ENCODE results near the gene PLIN4. TPM values are rescaled to one million over a fixed set of nuclear protein-coding genes. Genes with fewer than 3 reads are reported as not detected.
A peak's percentile ranks its signal among the peaks of the same experiment; 100 is the strongest.

PLIN4 gene
- total RNA-seq, 1 experiment from 2014 or later, result 1.8 TPM

DNA sequence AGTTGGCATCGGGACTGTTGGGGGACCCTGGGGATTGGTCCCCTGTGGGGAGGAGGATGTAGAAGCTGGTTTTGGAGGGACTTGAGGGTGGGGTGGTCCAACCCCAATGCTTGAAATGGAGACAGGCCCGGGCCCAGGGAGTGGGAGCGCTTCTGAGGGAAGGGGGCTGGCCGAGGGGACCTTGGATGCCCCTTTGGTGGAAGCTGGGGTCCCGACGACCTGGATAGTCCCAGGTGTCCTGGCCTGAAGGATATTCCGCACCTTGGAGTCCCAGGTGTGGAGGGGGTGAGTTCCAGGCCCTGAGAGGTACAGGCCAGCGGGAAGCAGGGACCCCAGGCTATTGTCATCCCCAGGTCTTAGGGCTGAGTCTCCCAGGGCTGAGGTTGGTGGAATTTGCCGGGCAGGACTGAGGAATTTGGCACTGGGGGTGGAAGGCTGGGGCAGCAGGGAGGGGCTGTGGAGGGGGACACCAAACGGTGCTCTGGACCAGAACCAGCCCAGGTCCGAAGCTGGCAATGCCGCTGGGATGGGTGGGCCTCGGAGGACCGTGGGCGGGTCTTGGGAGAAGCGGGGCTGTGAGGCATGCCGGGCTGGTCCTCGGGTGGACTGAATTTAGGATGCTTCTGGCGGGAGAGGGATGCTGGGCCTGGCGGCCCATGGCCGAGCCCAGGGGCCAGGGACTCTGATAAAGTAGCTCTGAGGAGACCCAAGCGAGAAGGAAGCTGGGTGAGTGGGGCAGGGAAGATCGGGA, 44.3 kb downstream of the PLIN4 start:
- intact Hi-C loops (cut with micrococcal nuclease), result no loop called here
- ChIA-PET CTCF (interaction anchor here (0.6 to 1.4 kb wide), 4 partner anchors 51 to 97 kb away, joined by 3 to 5 read pairs (median 4); no protein-coding TSS in a partner anchor), POLR2A (interaction anchor here (0.9 to 7.6 kb wide), 3 partner anchors 9 to 131 kb away, joined by 3 to 67 read pairs (median 6); partner anchors contain the start of gene UBXN6)
- no peak overlapping the region for H3K4me3 Mint-ChIP-seq (ENCODE audit: unreplicated experiment)
- H3K9me3 Mint-ChIP-seq (ENCODE audit: unreplicated experiment), result no peaks in the 10 kb centered on the region
- no peak for DNase-seq (ENCODE audit: unreplicated experiment)
- peaks cover 20% of the 10 kb centered on the region for H3K4me1 Mint-ChIP-seq (ENCODE audit: insufficient read depth, unreplicated experiment)
- no peaks in the 10 kb centered on the region for H3K27me3 Mint-ChIP-seq (ENCODE audit: insufficient read depth, unreplicated experiment)
- no TSS peak for BruUV-seq (replicated peaks)
- H3K36me3 Mint-ChIP-seq (ENCODE audit: insufficient read depth, unreplicated experiment), result peaks cover 29% of the 10 kb centered on the region
- peak overlapping the region; percentile 52 for H3K27ac Mint-ChIP-seq (ENCODE audit: low read depth, unreplicated experiment)
- TF ChIP-seq, protein P1, sequence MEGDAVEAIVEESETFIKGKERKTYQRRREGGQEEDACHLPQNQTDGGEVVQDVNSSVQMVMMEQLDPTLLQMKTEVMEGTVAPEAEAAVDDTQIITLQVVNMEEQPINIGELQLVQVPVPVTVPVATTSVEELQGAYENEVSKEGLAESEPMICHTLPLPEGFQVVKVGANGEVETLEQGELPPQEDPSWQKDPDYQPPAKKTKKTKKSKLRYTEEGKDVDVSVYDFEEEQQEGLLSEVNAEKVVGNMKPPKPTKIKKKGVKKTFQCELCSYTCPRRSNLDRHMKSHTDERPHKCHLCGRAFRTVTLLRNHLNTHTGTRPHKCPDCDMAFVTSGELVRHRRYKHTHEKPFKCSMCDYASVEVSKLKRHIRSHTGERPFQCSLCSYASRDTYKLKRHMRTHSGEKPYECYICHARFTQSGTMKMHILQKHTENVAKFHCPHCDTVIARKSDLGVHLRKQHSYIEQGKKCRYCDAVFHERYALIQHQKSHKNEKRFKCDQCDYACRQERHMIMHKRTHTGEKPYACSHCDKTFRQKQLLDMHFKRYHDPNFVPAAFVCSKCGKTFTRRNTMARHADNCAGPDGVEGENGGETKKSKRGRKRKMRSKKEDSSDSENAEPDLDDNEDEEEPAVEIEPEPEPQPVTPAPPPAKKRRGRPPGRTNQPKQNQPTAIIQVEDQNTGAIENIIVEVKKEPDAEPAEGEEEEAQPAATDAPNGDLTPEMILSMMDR (IDR thresholded peaks at IDR 0.05; ENCODE audit: unreplicated experiment), result no peak

DNA sequence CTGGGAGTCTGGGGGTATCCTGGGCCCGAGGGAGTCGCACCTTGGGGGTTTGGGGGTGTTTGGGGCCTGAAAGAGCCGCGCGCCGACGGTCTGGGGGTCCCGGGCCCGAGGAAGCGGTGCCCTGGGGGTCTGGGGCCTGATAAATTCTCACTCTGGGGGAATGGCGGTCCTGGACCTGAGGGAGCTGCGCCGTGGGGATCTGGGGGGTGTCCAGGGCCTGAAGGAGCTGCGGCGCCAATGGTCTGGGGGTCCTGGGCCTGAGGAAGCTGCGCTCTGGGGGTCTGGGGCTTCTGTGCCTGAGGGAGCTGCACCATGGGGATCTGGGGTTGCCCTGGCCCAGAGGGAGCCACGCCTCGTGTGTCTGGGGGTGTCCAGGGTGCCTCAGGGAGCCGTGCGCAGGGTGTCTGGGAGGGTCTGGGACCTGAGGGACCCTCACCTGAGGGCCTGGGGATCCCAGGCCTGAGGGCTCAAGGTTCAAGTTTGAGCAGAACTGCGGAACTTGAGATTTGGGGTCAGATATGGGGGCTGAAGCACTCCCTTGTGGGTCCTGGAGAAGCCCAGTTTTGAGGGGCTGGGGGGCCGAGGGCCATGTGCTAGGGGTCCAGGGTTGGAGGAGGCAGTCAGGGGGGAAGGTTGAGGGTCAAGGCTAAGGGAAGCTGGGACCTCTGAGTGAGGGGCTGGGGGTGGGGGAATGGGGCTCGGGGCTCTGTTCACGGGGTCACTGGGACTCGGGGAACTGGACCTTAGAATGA, 45.1 kb downstream of the PLIN4 start:
- peaks cover 20% of the 10 kb centered on the region for H3K4me1 Mint-ChIP-seq (ENCODE audit: insufficient read depth, unreplicated experiment)
- no TSS peak for BruUV-seq (replicated peaks)
- H3K4me3 Mint-ChIP-seq (ENCODE audit: unreplicated experiment), result no peak overlapping the region
- H3K27me3 Mint-ChIP-seq (ENCODE audit: insufficient read depth, unreplicated experiment), result no peaks in the 10 kb centered on the region
- ChIA-PET CTCF (interaction anchor here (0.7 to 1.4 kb wide), 3 partner anchors 52 to 97 kb away, joined by 3 to 4 read pairs (median 3); no protein-coding TSS in a partner anchor), POLR2A (interaction anchor here (0.6 to 7.6 kb wide), 4 partner anchors 16 to 130 kb away, joined by 3 to 67 read pairs (median 4); partner anchors contain the start of gene UBXN6)
- H3K27ac Mint-ChIP-seq (ENCODE audit: low read depth, unreplicated experiment), result peak overlapping the region; percentile 64
- TF ChIP-seq, protein P1 (IDR thresholded peaks at IDR 0.05; ENCODE audit: unreplicated experiment), result no peak
- no peak for DNase-seq (ENCODE audit: unreplicated experiment)
- intact Hi-C loops (cut with micrococcal nuclease), result no loop called here
- H3K9me3 Mint-ChIP-seq (ENCODE audit: unreplicated experiment), result no peaks in the 10 kb centered on the region
- H3K36me3 Mint-ChIP-seq (ENCODE audit: insufficient read depth, unreplicated experiment), result peaks cover 22% of the 10 kb centered on the region

DNA sequence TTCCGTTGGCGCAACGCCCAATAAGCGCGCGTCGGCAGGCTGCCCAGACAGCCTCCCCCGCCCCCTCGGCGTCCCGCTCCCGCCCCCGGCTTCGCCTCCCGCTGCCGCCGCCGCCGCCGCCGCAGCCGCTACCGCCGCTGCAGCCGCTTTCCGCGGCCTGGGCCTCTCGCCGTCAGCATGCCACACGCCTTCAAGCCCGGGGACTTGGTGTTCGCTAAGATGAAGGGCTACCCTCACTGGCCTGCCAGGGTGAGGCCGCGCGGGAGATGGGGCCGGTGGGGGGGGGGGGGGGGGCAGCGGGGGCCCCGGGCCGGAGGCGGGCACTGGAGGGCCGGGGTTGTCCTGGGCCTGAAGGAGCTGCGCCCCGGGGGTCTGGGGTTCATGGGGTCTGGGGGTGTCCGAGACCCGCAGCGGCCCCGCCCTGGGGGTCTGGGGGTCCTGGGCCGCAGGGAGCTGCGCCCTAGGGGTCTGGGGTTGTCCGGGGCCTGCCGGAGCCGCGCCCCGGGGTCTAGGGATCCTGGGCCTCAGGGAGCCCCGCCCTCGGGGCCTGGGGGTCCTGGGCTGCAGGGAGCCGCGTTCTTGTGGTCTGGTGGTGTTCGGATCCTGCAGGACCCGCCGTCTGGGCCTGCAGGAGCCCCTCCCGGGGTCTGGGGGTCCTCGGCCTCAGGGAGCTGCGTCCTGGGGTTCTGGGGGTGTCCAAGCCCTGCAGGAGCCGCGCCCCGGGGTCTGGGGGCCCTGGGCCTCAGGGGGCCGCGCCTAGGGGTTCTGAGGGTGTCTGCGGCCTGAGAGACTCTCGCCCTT, 45.9 kb downstream of the PLIN4 start, which contains the start of gene HDGFL2:
TSS of gene HDGFL2 (plus strand) at position 124 of the 801 bp plus-strand sequence. CDS start at position 178, 54 bp downstream.
- ChIA-PET POLR2A (interaction anchor here (0.5 to 7.6 kb wide), 12 partner anchors 10 to 466 kb away, joined by 3 to 67 read pairs (median 4); partner anchors contain the start of genes CHAF1A, TICAM1, UBXN6 and YJU2), CTCF (interaction anchor here (1.2 to 1.5 kb wide), 2 partner anchors 51 to 120 kb away, joined by 3 read pairs; no protein-coding TSS in a partner anchor)
- peaks cover 20% of the 10 kb centered on the region for H3K4me1 Mint-ChIP-seq (ENCODE audit: insufficient read depth, unreplicated experiment)
- peak within 1 kb of the TSS; percentile 64 for H3K27ac Mint-ChIP-seq (ENCODE audit: low read depth, unreplicated experiment)
- H3K4me3 Mint-ChIP-seq (ENCODE audit: unreplicated experiment), result no peak within 1 kb of the TSS
- intact Hi-C loops (cut with micrococcal nuclease), result no loop called here
- DNase-seq (ENCODE audit: unreplicated experiment), result no peak
- peaks cover 13% of the 10 kb centered on the region for H3K36me3 Mint-ChIP-seq (ENCODE audit: insufficient read depth, unreplicated experiment)
- BruUV-seq (replicated peaks), result no TSS peak
- H3K9me3 Mint-ChIP-seq (ENCODE audit: unreplicated experiment), result no peaks in the 10 kb centered on the region
- TF ChIP-seq, protein P1 (IDR thresholded peaks at IDR 0.05; ENCODE audit: unreplicated experiment), result no peak
- no peaks in the 10 kb centered on the region for H3K27me3 Mint-ChIP-seq (ENCODE audit: insufficient read depth, unreplicated experiment)

Measured in MCF 10A (cell line).